HG02973 (cell line): Measurements from ENCODE around the gene S100A9.
"Not testable (repeated sequence)": the region's sequence is repeated elsewhere in the genome, so short reads cannot be mapped to it uniquely, and the experiment has no call there.

Experiments used
- ATAC-seq: cut with Tn5 transposase; IDR thresholded peaks from one replicate; pipeline ENCODE4 v1.9.1; 2021; ENCODE audit warnings: moderate library complexity; ENCODE audit not compliant: unreplicated experiment

The S100A9 gene

GRCh38 chr1:153357853-153358690 is at the start of gene S100A9:
TSS of gene S100A9 (plus strand) at chr1:153357854. CDS start at chr1:153358284, 430 bp downstream.
- no peak for ATAC-seq

GRCh38 chr1:153308540-153308939 is 49.1 kb upstream of the S100A9 start:
- ATAC-seq: no peak

- ATAC-seq: no peak
Measured at GRCh38 chr1:153309441-153309840, 48.2 kb upstream of the S100A9 start.

- ATAC-seq: no peak
Measured at GRCh38 chr1:153310526-153310925, 47.1 kb upstream of the S100A9 start.

GRCh38 chr1:153312570-153313186 is 45.0 kb upstream of the S100A9 start, which contains the start of gene PGLYRP3:
TSS of gene PGLYRP3 (minus strand) at chr1:153312952. CDS start at chr1:153310665, 2,287 bp downstream.
- ATAC-seq: no peak

- ATAC-seq: no peak
Measured at GRCh38 chr1:153313288-153313687, 44.4 kb upstream of the S100A9 start.

GRCh38 chr1:153314388-153314787 is 43.3 kb upstream of the S100A9 start:
- ATAC-seq: not testable (repeated sequence)

GRCh38 chr1:153316013-153316412 is 41.6 kb upstream of the S100A9 start:
- not testable (repeated sequence) for ATAC-seq

GRCh38 chr1:153318145-153318544 is 39.5 kb upstream of the S100A9 start:
- ATAC-seq: not testable (repeated sequence)

GRCh38 chr1:153322568-153322967 is 35.1 kb upstream of the S100A9 start:
- no peak for ATAC-seq

- ATAC-seq: no peak
Measured at GRCh38 chr1:153324912-153325311, 32.7 kb upstream of the S100A9 start.

GRCh38 chr1:153333902-153334301 is 23.8 kb upstream of the S100A9 start:
- no peak for ATAC-seq

- no peak for ATAC-seq
Measured at GRCh38 chr1:153336650-153337049, 21.0 kb upstream of the S100A9 start.

- no peak for ATAC-seq
Measured at GRCh38 chr1:153337980-153338853, 19.4 kb upstream of the S100A9 start.

- ATAC-seq: no peak
Measured at GRCh38 chr1:153339802-153340201, 17.9 kb upstream of the S100A9 start.

- no peak for ATAC-seq
Measured at GRCh38 chr1:153340356-153340755, 17.3 kb upstream of the S100A9 start.

- no peak for ATAC-seq
Measured at GRCh38 chr1:153341431-153341934, 16.2 kb upstream of the S100A9 start.

- no peak for ATAC-seq
Measured at GRCh38 chr1:153342178-153342577, 15.5 kb upstream of the S100A9 start.

- ATAC-seq: no peak
Measured at GRCh38 chr1:153343040-153343681, 14.5 kb upstream of the S100A9 start.
